Endothelial cell of umbilical vein (primary cell): ENCODE results near the gene SNCAIP. TPM values are rescaled to one million over a fixed set of nuclear protein-coding genes. Genes with fewer than 3 reads are reported as not detected.

Experiments used
- BruUV-seq: library from RNA; stranded (reverse); fragments of 400-500 nt; replicated peaks from 2 replicates; lab custom pipeline; 2021; lab: Mats Ljungman, UMichigan
- CTCF ChIA-PET: fragments of 300-600, 350-600 bp; sonication (Branson Sonifier 250); formaldehyde crosslinking; loops from one replicate; lab custom pipeline; 2021; ENCODE audit warnings: antibody characterized with exemption, inconsistent platforms; lab: Charles Lee
- POLR2A ChIA-PET: fragments of 300-600, 350-600 bp; sonication (Branson Sonifier 250); formaldehyde crosslinking; loops from one replicate; lab custom pipeline; 2021; ENCODE audit warnings: antibody characterized with exemption, inconsistent platforms; lab: Charles Lee
- DNase-seq: peaks from one replicate; pipeline ENCODE4 v3.0.0-alpha.2; 2011; ENCODE audit warnings: low read depth, low spot score
- FAIRE-seq: peaks from 2 replicates; lab custom pipeline; 2011; peaks lifted over from hg19 to GRCh38; lab: Jason Lieb, UNC
- H2AFZ ChIP-seq: 2 replicates; pipeline ENCODE4 v1.6.0; 2012; ENCODE audit warnings: low read depth, low read length, control low read depth, inconsistent platforms
- H3K27ac ChIP-seq: 2 replicates; pipeline ENCODE4 v1.5.1; 2011; ENCODE audit warnings: low read depth, mild to moderate bottlenecking, control low read depth, low read length, moderate library complexity; ENCODE audit not compliant: insufficient read depth
- H3K27me3 ChIP-seq, 2 experiments: 2 replicates each; pipeline versions ENCODE4 v1.6.0 to v1.6.1; 2011; ENCODE audit warnings: low read length in 2 of 2, mixed read lengths in 1 of 2; ENCODE audit not compliant: control insufficient read depth in 2 of 2, insufficient read depth in 2 of 2
- H3K36me3 ChIP-seq, 2 experiments: 2 replicates in 1 of 2; 3 replicates in 1 of 2; pipeline ENCODE4 v1.5.1; 2011; ENCODE audit warnings: low read length in 2 of 2, mild to moderate bottlenecking in 1 of 2, moderate library complexity in 1 of 2; ENCODE audit not compliant: control insufficient read depth in 2 of 2, insufficient read depth in 2 of 2; ENCODE audit errors: extremely low read depth in 1 of 2
- H3K4me1 ChIP-seq: 3 replicates; pipeline ENCODE4 v1.5.1; 2011; ENCODE audit warnings: mild to moderate bottlenecking, low read length; ENCODE audit not compliant: control insufficient read depth, insufficient read depth; ENCODE audit errors: extremely low read depth
- H3K4me2 ChIP-seq: 2 replicates; pipeline ENCODE4 v1.6.1; 2011; ENCODE audit warnings: low read length, control low read depth, mixed read lengths; ENCODE audit not compliant: insufficient read depth
- H3K4me3 ChIP-seq, 3 experiments: fragments of 200-600 bp in 1 of 3; sonication (generic), shearing (Covaris generic) in 1 of 3; replicated peaks in 1 of 3; 2 replicates each; pipeline ENCODE4 v1.5.1; 2011 to 2016; ENCODE audit warnings: control low read depth in 3 of 3, low read length in 3 of 3, mild to moderate bottlenecking in 2 of 3, inconsistent platforms in 1 of 3, low read depth in 1 of 3, moderate library complexity in 1 of 3; ENCODE audit not compliant: insufficient read depth in 1 of 3
- H3K79me2 ChIP-seq: 2 replicates; pipeline ENCODE4 v1.6.0; 2012; ENCODE audit warnings: low read length, inconsistent platforms; ENCODE audit not compliant: control insufficient read depth, insufficient read depth
- H3K9ac ChIP-seq: replicated peaks from 2 replicates; pipeline ENCODE3; 2011; ENCODE audit warnings: low read length, control low read depth; ENCODE audit not compliant: insufficient read depth; ENCODE audit errors: extremely low read depth
- H3K9me1 ChIP-seq: replicated peaks from 3 replicates; pipeline ENCODE4 v1.6.0; 2011; ENCODE audit warnings: mild to moderate bottlenecking, low read length; ENCODE audit not compliant: control insufficient read depth, insufficient read depth; ENCODE audit errors: extremely low read depth
- H3K9me3 ChIP-seq: replicated peaks from 2 replicates; pipeline ENCODE4 v1.5.1; 2012; ENCODE audit warnings: low read length, inconsistent platforms; ENCODE audit not compliant: control insufficient read depth, insufficient read depth
- H4K20me1 ChIP-seq: replicated peaks from 2 replicates; pipeline ENCODE3; 2011; ENCODE audit warnings: mild to moderate bottlenecking, low read length; ENCODE audit not compliant: control insufficient read depth, insufficient read depth; ENCODE audit errors: extremely low read depth
- CTCF ChIP-seq, 2 donors: IDR thresholded peaks; 1 replicate in 1 of 2; 2 replicates in 1 of 2; pipeline ENCODE4 v1.5.1; 2011; ENCODE audit warnings: low read length in 2 of 2, mild to moderate bottlenecking in 2 of 2, moderate library complexity in 2 of 2, control low read depth in 1 of 2, inconsistent platforms in 1 of 2, low read depth in 1 of 2; ENCODE audit not compliant: insufficient read depth in 1 of 2; ENCODE audit errors: extremely low read depth in 1 of 2
- EZH2 ChIP-seq: IDR thresholded peaks from 2 replicates; pipeline ENCODE4 v1.6.1; 2012; ENCODE audit warnings: borderline replicate concordance, low read depth, mild to moderate bottlenecking, moderate library complexity, low read length, inconsistent platforms; ENCODE audit not compliant: severe bottlenecking
- FOS ChIP-seq: IDR thresholded peaks from 2 replicates; pipeline ENCODE4 v1.6.1; 2011; ENCODE audit warnings: mild to moderate bottlenecking, low read length, moderate library complexity, borderline replicate concordance; ENCODE audit not compliant: insufficient read depth
- GATA2 ChIP-seq: IDR thresholded peaks from 2 replicates; pipeline ENCODE4 v1.7.0; 2011; ENCODE audit warnings: low read depth, mild to moderate bottlenecking, moderate library complexity, mixed read lengths, low read length; ENCODE audit not compliant: insufficient read length, insufficient read depth
- JUN ChIP-seq: IDR thresholded peaks from 2 replicates; pipeline ENCODE4 v1.6.1; 2011; ENCODE audit warnings: borderline replicate concordance, low read depth; ENCODE audit not compliant: insufficient read length, insufficient read depth
- MAX ChIP-seq: IDR thresholded peaks from 2 replicates; pipeline ENCODE4 v1.6.1; 2011; ENCODE audit not compliant: insufficient read depth, insufficient read length
- MYC ChIP-seq: IDR thresholded peaks from one replicate; pipeline ENCODE4 v1.6.1; 2011; ENCODE audit warnings: mild to moderate bottlenecking, low read depth, low read length
- POLR2A ChIP-seq: IDR thresholded peaks from 2 replicates; pipeline ENCODE4 v1.6.1; 2012; ENCODE audit warnings: low read depth, mild to moderate bottlenecking, control low read depth, low read length
- POLR2AphosphoS5 ChIP-seq: IDR thresholded peaks from 2 replicates; pipeline ENCODE4 v1.6.1; 2012; ENCODE audit warnings: low read depth, mild to moderate bottlenecking, control low read depth, low read length, moderate library complexity; ENCODE audit not compliant: insufficient read depth
- dilution Hi-C: fragments of 300-500 bp; cut with MboI; formaldehyde crosslinking; loops from one replicate; pipeline ENCODE4 v1.15.0; 2019; ENCODE audit warnings: low sequenced_read_pairs; ENCODE audit not compliant: extremely low pct_ligation_motif_present
- intact Hi-C: fragments of 100-400 bp; cut with micrococcal nuclease; formaldehyde crosslinking; loops from one replicate; pipeline ENCODE4 v1.10.0; 2022
- polyA plus RNA-seq, 4 experiments: library from polyadenylated mRNA; depleted of rRNA in 3 of 4; stranded (reverse) in 3 of 4; unstranded in 1 of 4; fragments of >200 nt; gene quantifications; 2 replicates each; pipeline versions ENCODE4 v1.2.1 to v1.2.3, GENCODE V29; 2011 to 2012; ENCODE audit warnings: missing spikeins in 1 of 4
- total RNA-seq: library from RNA; stranded (reverse); gene quantifications from 2 replicates; pipeline ENCODE4 v1.2.3, GENCODE V29; 2021

Gene SNCAIP
- total and polyA plus RNA-seq, 2 donors (not counting 3 experiments of a cell fraction or from before 2014, with no cell fraction given), result 13.1 to 42.0 TPM

GRCh38 chr5:122350496-122350895 is 38.5 kb downstream of the SNCAIP start:
- no peak for TF ChIP-seq FOS
- no peak for TF ChIP-seq EZH2
- no peak for TF ChIP-seq MYC
- no peak for TF ChIP-seq MAX
- no peak for TF ChIP-seq POLR2AphosphoS5
- TF ChIP-seq POLR2A, result no peak
- no peak for TF ChIP-seq JUN
- TF ChIP-seq CTCF (IDR thresholded peaks at IDR 0.05; ENCODE audit: extremely low read depth in 1 of 2, insufficient read depth in 1 of 2, low read depth in 1 of 2, low read length in 2 of 2), result no peak
- no peak for TF ChIP-seq GATA2
- BruUV-seq, result no TSS peak
- FAIRE-seq (peak; percentile 78), DNase-seq (peak; percentile 65)
- Histone ChIP-seq H4K20me1 (peaks cover 2% of the 10 kb centered on the region), H3K4me3 (no peak overlapping the region), H3K36me3 (no peaks in the 10 kb centered on the region), H3K79me2 (no peaks in the 10 kb centered on the region), H3K27me3 (no peaks in the 10 kb centered on the region), H3K27ac (no peak overlapping the region), H3K9ac (no peak overlapping the region), H2AFZ (no peak overlapping the region), H3K4me1 (peaks cover 14% of the 10 kb centered on the region), H3K9me3 (no peaks in the 10 kb centered on the region), H3K9me1 (no peaks in the 10 kb centered on the region), H3K4me2 (no peak overlapping the region)
- ChIA-PET CTCF (no interaction called here), POLR2A (no interaction called here)
- intact Hi-C loops (loop anchor here (2.0 kb wide), 1 partner anchor 38 kb away; the partner anchor contains the start of gene SNCAIP), dilution Hi-C loops (no loop called here)
